Endothelial cell of umbilical vein (primary cell): ENCODE measurements around the gene RAPGEF6. TPM values are rescaled to one million over a fixed set of nuclear protein-coding genes. Genes with fewer than 3 reads are reported as not detected.

Experiments
- BruUV-seq: library from RNA; stranded (reverse); fragments of 400-500 nt; replicated peaks from 2 replicates; lab custom pipeline; 2021; lab: Mats Ljungman, UMichigan
- CTCF ChIA-PET: fragments of 300-600, 350-600 bp; sonication (Branson Sonifier 250); formaldehyde crosslinking; loops from one replicate; lab custom pipeline; 2021; ENCODE audit warnings: antibody characterized with exemption, inconsistent platforms; lab: Charles Lee
- POLR2A ChIA-PET: fragments of 300-600, 350-600 bp; sonication (Branson Sonifier 250); formaldehyde crosslinking; loops from one replicate; lab custom pipeline; 2021; ENCODE audit warnings: antibody characterized with exemption, inconsistent platforms; lab: Charles Lee
- DNase-seq: peaks from one replicate; pipeline ENCODE4 v3.0.0-alpha.2; 2011; ENCODE audit warnings: low read depth, low spot score
- FAIRE-seq: peaks from 2 replicates; lab custom pipeline; 2011; peaks lifted over from hg19 to GRCh38; lab: Jason Lieb, UNC
- H2AFZ ChIP-seq: 2 replicates; pipeline ENCODE4 v1.6.0; 2012; ENCODE audit warnings: low read depth, low read length, control low read depth, inconsistent platforms
- H3K27ac ChIP-seq: 2 replicates; pipeline ENCODE4 v1.5.1; 2011; ENCODE audit warnings: low read depth, mild to moderate bottlenecking, control low read depth, low read length, moderate library complexity; ENCODE audit not compliant: insufficient read depth
- H3K27me3 ChIP-seq, 2 experiments: 2 replicates each; pipeline versions ENCODE4 v1.6.0 to v1.6.1; 2011; ENCODE audit warnings: low read length in 2 of 2, mixed read lengths in 1 of 2; ENCODE audit not compliant: control insufficient read depth in 2 of 2, insufficient read depth in 2 of 2
- H3K36me3 ChIP-seq, 2 experiments: 2 replicates in 1 of 2; 3 replicates in 1 of 2; pipeline ENCODE4 v1.5.1; 2011; ENCODE audit warnings: low read length in 2 of 2, mild to moderate bottlenecking in 1 of 2, moderate library complexity in 1 of 2; ENCODE audit not compliant: control insufficient read depth in 2 of 2, insufficient read depth in 2 of 2; ENCODE audit errors: extremely low read depth in 1 of 2
- H3K4me1 ChIP-seq: 3 replicates; pipeline ENCODE4 v1.5.1; 2011; ENCODE audit warnings: mild to moderate bottlenecking, low read length; ENCODE audit not compliant: control insufficient read depth, insufficient read depth; ENCODE audit errors: extremely low read depth
- H3K4me2 ChIP-seq: 2 replicates; pipeline ENCODE4 v1.6.1; 2011; ENCODE audit warnings: low read length, control low read depth, mixed read lengths; ENCODE audit not compliant: insufficient read depth
- H3K4me3 ChIP-seq, 3 experiments: fragments of 200-600 bp in 1 of 3; sonication (generic), shearing (Covaris generic) in 1 of 3; replicated peaks in 1 of 3; 2 replicates each; pipeline ENCODE4 v1.5.1; 2011 to 2016; ENCODE audit warnings: control low read depth in 3 of 3, low read length in 3 of 3, mild to moderate bottlenecking in 2 of 3, inconsistent platforms in 1 of 3, low read depth in 1 of 3, moderate library complexity in 1 of 3; ENCODE audit not compliant: insufficient read depth in 1 of 3
- H3K79me2 ChIP-seq: 2 replicates; pipeline ENCODE4 v1.6.0; 2012; ENCODE audit warnings: low read length, inconsistent platforms; ENCODE audit not compliant: control insufficient read depth, insufficient read depth
- H3K9ac ChIP-seq: replicated peaks from 2 replicates; pipeline ENCODE3; 2011; ENCODE audit warnings: low read length, control low read depth; ENCODE audit not compliant: insufficient read depth; ENCODE audit errors: extremely low read depth
- H3K9me1 ChIP-seq: replicated peaks from 3 replicates; pipeline ENCODE4 v1.6.0; 2011; ENCODE audit warnings: mild to moderate bottlenecking, low read length; ENCODE audit not compliant: control insufficient read depth, insufficient read depth; ENCODE audit errors: extremely low read depth
- H3K9me3 ChIP-seq: replicated peaks from 2 replicates; pipeline ENCODE4 v1.5.1; 2012; ENCODE audit warnings: low read length, inconsistent platforms; ENCODE audit not compliant: control insufficient read depth, insufficient read depth
- H4K20me1 ChIP-seq: replicated peaks from 2 replicates; pipeline ENCODE3; 2011; ENCODE audit warnings: mild to moderate bottlenecking, low read length; ENCODE audit not compliant: control insufficient read depth, insufficient read depth; ENCODE audit errors: extremely low read depth
- EZH2 ChIP-seq: IDR thresholded peaks from 2 replicates; pipeline ENCODE4 v1.6.1; 2012; ENCODE audit warnings: borderline replicate concordance, low read depth, mild to moderate bottlenecking, moderate library complexity, low read length, inconsistent platforms; ENCODE audit not compliant: severe bottlenecking
- FOS ChIP-seq: IDR thresholded peaks from 2 replicates; pipeline ENCODE4 v1.6.1; 2011; ENCODE audit warnings: mild to moderate bottlenecking, low read length, moderate library complexity, borderline replicate concordance; ENCODE audit not compliant: insufficient read depth
- GATA2 ChIP-seq: IDR thresholded peaks from 2 replicates; pipeline ENCODE4 v1.7.0; 2011; ENCODE audit warnings: low read depth, mild to moderate bottlenecking, moderate library complexity, mixed read lengths, low read length; ENCODE audit not compliant: insufficient read length, insufficient read depth
- JUN ChIP-seq: IDR thresholded peaks from 2 replicates; pipeline ENCODE4 v1.6.1; 2011; ENCODE audit warnings: borderline replicate concordance, low read depth; ENCODE audit not compliant: insufficient read length, insufficient read depth
- MYC ChIP-seq: IDR thresholded peaks from one replicate; pipeline ENCODE4 v1.6.1; 2011; ENCODE audit warnings: mild to moderate bottlenecking, low read depth, low read length
- POLR2A ChIP-seq: IDR thresholded peaks from 2 replicates; pipeline ENCODE4 v1.6.1; 2012; ENCODE audit warnings: low read depth, mild to moderate bottlenecking, control low read depth, low read length
- POLR2AphosphoS5 ChIP-seq: IDR thresholded peaks from 2 replicates; pipeline ENCODE4 v1.6.1; 2012; ENCODE audit warnings: low read depth, mild to moderate bottlenecking, control low read depth, low read length, moderate library complexity; ENCODE audit not compliant: insufficient read depth
- dilution Hi-C: fragments of 300-500 bp; cut with MboI; formaldehyde crosslinking; loops from one replicate; pipeline ENCODE4 v1.15.0; 2019; ENCODE audit warnings: low sequenced_read_pairs; ENCODE audit not compliant: extremely low pct_ligation_motif_present
- intact Hi-C: fragments of 100-400 bp; cut with micrococcal nuclease; formaldehyde crosslinking; loops from one replicate; pipeline ENCODE4 v1.10.0; 2022
- polyA plus RNA-seq, 4 experiments: library from polyadenylated mRNA; depleted of rRNA in 3 of 4; stranded (reverse) in 3 of 4; unstranded in 1 of 4; fragments of >200 nt; gene quantifications; 2 replicates each; pipeline versions ENCODE4 v1.2.1 to v1.2.3, GENCODE V29; 2011 to 2012; ENCODE audit warnings: missing spikeins in 1 of 4
- total RNA-seq: library from RNA; stranded (reverse); gene quantifications from 2 replicates; pipeline ENCODE4 v1.2.3, GENCODE V29; 2021
- TF ChIP-seq, protein P1 (sequence below): IDR thresholded peaks from 2 replicates; pipeline ENCODE4 v1.6.1; 2011; ENCODE audit not compliant: insufficient read depth, insufficient read length
- TF ChIP-seq, protein P2 (sequence below), 2 donors: IDR thresholded peaks; 1 replicate in 1 of 2; 2 replicates in 1 of 2; pipeline ENCODE4 v1.5.1; 2011; ENCODE audit warnings: low read length in 2 of 2, mild to moderate bottlenecking in 2 of 2, moderate library complexity in 2 of 2, control low read depth in 1 of 2, inconsistent platforms in 1 of 2, low read depth in 1 of 2; ENCODE audit not compliant: insufficient read depth in 1 of 2; ENCODE audit errors: extremely low read depth in 1 of 2

Gene RAPGEF6
- total and polyA plus RNA-seq, 2 donors (not counting 3 experiments of a cell fraction or from before 2014, with no cell fraction given) = 3.5 to 17.5 TPM

DNA sequence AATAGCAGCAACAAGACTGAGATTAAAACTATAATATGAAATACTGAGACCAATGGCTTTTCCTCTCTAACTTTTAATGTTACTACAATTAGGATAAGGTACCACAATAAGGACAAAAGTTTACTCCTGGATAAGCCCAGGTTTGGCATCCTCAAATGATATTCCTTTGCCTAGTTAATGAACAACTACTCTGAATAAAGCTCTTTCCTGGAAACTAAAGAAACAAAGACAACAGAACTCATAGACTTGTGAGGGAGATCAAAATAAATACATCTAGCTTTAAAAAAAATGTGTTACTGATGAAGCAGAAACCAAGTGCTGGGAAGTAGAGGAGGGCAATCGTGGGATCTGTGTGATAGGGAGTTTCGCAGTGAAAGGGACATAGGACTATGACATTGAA lies 19.3 kb upstream of the RAPGEF6 start:
- ChIA-PET CTCF (no interaction called here), POLR2A (no interaction called here)
- FAIRE-seq (no peak), DNase-seq (no peak)
- intact Hi-C loops = no loop called here
- Histone ChIP-seq H3K4me3 (no peak overlapping the region), H3K9me3 (no peaks in the 10 kb centered on the region), H2AFZ (no peak overlapping the region), H3K27ac (no peak overlapping the region), H3K36me3 (peaks cover 2 to 14% of the 10 kb centered on the region in 2 experiments), H3K79me2 (no peaks in the 10 kb centered on the region), H4K20me1 (no peaks in the 10 kb centered on the region), H3K4me1 (peaks cover 6% of the 10 kb centered on the region), H3K27me3 (no peaks in the 10 kb centered on the region), H3K9me1 (no peaks in the 10 kb centered on the region), H3K4me2 (no peak overlapping the region), H3K9ac (no peak overlapping the region)
- TF ChIP-seq FOS = no peak
- no peak for TF ChIP-seq MYC
- TF ChIP-seq POLR2A = no peak
- TF ChIP-seq, protein P1, sequence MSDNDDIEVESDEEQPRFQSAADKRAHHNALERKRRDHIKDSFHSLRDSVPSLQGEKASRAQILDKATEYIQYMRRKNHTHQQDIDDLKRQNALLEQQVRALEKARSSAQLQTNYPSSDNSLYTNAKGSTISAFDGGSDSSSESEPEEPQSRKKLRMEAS = no peak
- TF ChIP-seq EZH2 = no peak
- no peak for TF ChIP-seq GATA2
- TF ChIP-seq JUN = no peak
- TF ChIP-seq, protein P2, sequence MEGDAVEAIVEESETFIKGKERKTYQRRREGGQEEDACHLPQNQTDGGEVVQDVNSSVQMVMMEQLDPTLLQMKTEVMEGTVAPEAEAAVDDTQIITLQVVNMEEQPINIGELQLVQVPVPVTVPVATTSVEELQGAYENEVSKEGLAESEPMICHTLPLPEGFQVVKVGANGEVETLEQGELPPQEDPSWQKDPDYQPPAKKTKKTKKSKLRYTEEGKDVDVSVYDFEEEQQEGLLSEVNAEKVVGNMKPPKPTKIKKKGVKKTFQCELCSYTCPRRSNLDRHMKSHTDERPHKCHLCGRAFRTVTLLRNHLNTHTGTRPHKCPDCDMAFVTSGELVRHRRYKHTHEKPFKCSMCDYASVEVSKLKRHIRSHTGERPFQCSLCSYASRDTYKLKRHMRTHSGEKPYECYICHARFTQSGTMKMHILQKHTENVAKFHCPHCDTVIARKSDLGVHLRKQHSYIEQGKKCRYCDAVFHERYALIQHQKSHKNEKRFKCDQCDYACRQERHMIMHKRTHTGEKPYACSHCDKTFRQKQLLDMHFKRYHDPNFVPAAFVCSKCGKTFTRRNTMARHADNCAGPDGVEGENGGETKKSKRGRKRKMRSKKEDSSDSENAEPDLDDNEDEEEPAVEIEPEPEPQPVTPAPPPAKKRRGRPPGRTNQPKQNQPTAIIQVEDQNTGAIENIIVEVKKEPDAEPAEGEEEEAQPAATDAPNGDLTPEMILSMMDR (IDR thresholded peaks at IDR 0.05; ENCODE audit: extremely low read depth in 1 of 2, insufficient read depth in 1 of 2, low read depth in 1 of 2, low read length in 2 of 2) = no peak
- TF ChIP-seq POLR2AphosphoS5 = no peak
- dilution Hi-C loops = no loop called here
- BruUV-seq = no TSS peak
